Stimulated activated CD8-positive, alpha-beta memory T cell treated with anti-CD3 and anti-CD28 coated beads, Interleukin-12 subunit alpha, Interleukin-12 subunit beta, amount 100 ng/mL, for 24 hours (primary cell): Measurements from ENCODE around the gene SNAPC1.
"Not testable (repeated sequence)": the region's sequence is repeated elsewhere in the genome, so short reads cannot be mapped to it uniquely, and the experiment has no call there.

Source experiments
- DNase-seq: peaks from one replicate; pipeline ENCODE4 v3.0.0-alpha.2; 2020; ENCODE audit errors: extremely low read depth

Gene SNAPC1

GRCh38 chr14:61761959-61762786 lies at the start of gene SNAPC1:
TSS of gene SNAPC1 (plus strand) at chr14:61762420. CDS start at chr14:61762461, 41 bp downstream.
- DNase-seq: peak; percentile 95

- no peak for DNase-seq
These were observed 48.3 kb upstream of the SNAPC1 start for GRCh38 chr14:61713724-61714437.

GRCh38 chr14:61716956-61717355 lies 45.3 kb upstream of the SNAPC1 start:
- DNase-seq: no peak

GRCh38 chr14:61718039-61718438 lies 44.2 kb upstream of the SNAPC1 start:
- DNase-seq: no peak

- DNase-seq: no peak
These were observed 42.6 kb upstream of the SNAPC1 start for GRCh38 chr14:61719344-61720293.

- no peak for DNase-seq
These were observed 41.9 kb upstream of the SNAPC1 start for GRCh38 chr14:61720294-61720661.

- no peak for DNase-seq
These were observed 41.5 kb upstream of the SNAPC1 start for GRCh38 chr14:61720741-61721140.

GRCh38 chr14:61724133-61724532 lies 38.1 kb upstream of the SNAPC1 start:
- no peak for DNase-seq

- DNase-seq: no peak
These were observed 35.2 kb upstream of the SNAPC1 start for GRCh38 chr14:61726778-61727658.

GRCh38 chr14:61730756-61731373 lies 31.4 kb upstream of the SNAPC1 start:
- DNase-seq: no peak

GRCh38 chr14:61733972-61734371 lies 28.2 kb upstream of the SNAPC1 start:
- DNase-seq: no peak

GRCh38 chr14:61736751-61737150 lies 25.5 kb upstream of the SNAPC1 start:
- DNase-seq: no peak

- DNase-seq: no peak
These were observed 24.3 kb upstream of the SNAPC1 start for GRCh38 chr14:61737915-61738314.

GRCh38 chr14:61739133-61739532 lies 23.1 kb upstream of the SNAPC1 start:
- DNase-seq: no peak

GRCh38 chr14:61742371-61742770 lies 19.8 kb upstream of the SNAPC1 start:
- DNase-seq: no peak

GRCh38 chr14:61744238-61744637 lies 18.0 kb upstream of the SNAPC1 start:
- DNase-seq: no peak

GRCh38 chr14:61746346-61746745 lies 15.9 kb upstream of the SNAPC1 start:
- DNase-seq: not testable (repeated sequence)

GRCh38 chr14:61746881-61747280 lies 15.3 kb upstream of the SNAPC1 start:
- DNase-seq: no peak

- no peak for DNase-seq
These were observed 14.9 kb upstream of the SNAPC1 start for GRCh38 chr14:61747342-61747741.

- no peak for DNase-seq
These were observed 13.0 kb upstream of the SNAPC1 start for GRCh38 chr14:61749264-61749663.

- DNase-seq: no peak
These were observed 12.4 kb upstream of the SNAPC1 start for GRCh38 chr14:61749867-61750266.
